OCI-LY1 (cell line): ENCODE measurements around the gene PDXP.
"Not testable (repeated sequence)": the region's sequence is repeated elsewhere in the genome, so short reads cannot be mapped to it uniquely, and the experiment has no call there.

Experiments
- H2AFZ ChIP-seq: fragments of 200-600 bp; sonication (generic), shearing (Covaris generic); 2 replicates; pipeline ENCODE4 v1.6.0; 2014; ENCODE audit warnings: antibody characterized with exemption, mild to moderate bottlenecking, low read length
- H3F3A ChIP-seq: fragments of 200-600 bp; sonication (generic), shearing (Covaris generic); 2 replicates; pipeline ENCODE4 v1.6.0; 2014; ENCODE audit warnings: mild to moderate bottlenecking, antibody characterized with exemption, low read length, moderate library complexity; ENCODE audit not compliant: insufficient read depth
- H3K27ac ChIP-seq: fragments of 200-600 bp; sonication (generic); 2 replicates; pipeline ENCODE4 v1.5.1; 2014; ENCODE audit warnings: low read length, mixed run types, mild to moderate bottlenecking, low read depth; ENCODE audit not compliant: poor library complexity, severe bottlenecking
- H3K27me3 ChIP-seq: fragments of 200-600 bp; sonication (generic); 2 replicates; pipeline ENCODE4 v1.6.0; 2014; ENCODE audit warnings: antibody characterized with exemption, mild to moderate bottlenecking, low read length, moderate library complexity; ENCODE audit not compliant: insufficient read depth
- H3K36me3 ChIP-seq: fragments of 200-600 bp; sonication (generic); 2 replicates; pipeline ENCODE4 v1.6.1; 2014; ENCODE audit warnings: mild to moderate bottlenecking, antibody characterized with exemption, low read length, moderate library complexity, mixed read lengths; ENCODE audit not compliant: insufficient read depth
- H3K4me1 ChIP-seq: fragments of 200-600 bp; sonication (generic); 2 replicates; pipeline ENCODE4 v1.5.1; 2014; ENCODE audit warnings: mild to moderate bottlenecking, low read length, moderate library complexity; ENCODE audit not compliant: insufficient read depth, severe bottlenecking
- H3K4me2 ChIP-seq: fragments of 200-600 bp; sonication (generic), shearing (Covaris generic); 2 replicates; pipeline ENCODE4 v1.6.1; 2014; ENCODE audit warnings: low read length
- H3K4me3 ChIP-seq: fragments of 200-600 bp; sonication (generic); 2 replicates; pipeline ENCODE4 v1.5.1; 2014; ENCODE audit warnings: low read length, low read depth, mild to moderate bottlenecking, mixed read lengths; ENCODE audit not compliant: poor library complexity, severe bottlenecking
- H3K79me2 ChIP-seq: fragments of 200-600 bp; shearing (Covaris generic); 2 replicates; pipeline ENCODE4 v1.6.1; 2016; ENCODE audit warnings: mixed run types, low read length, mixed read lengths; ENCODE audit not compliant: insufficient read depth
- H3K9ac ChIP-seq: fragments of 200-600 bp; sonication (generic), shearing (Covaris generic); 2 replicates; pipeline ENCODE4 v1.6.1; 2014; ENCODE audit warnings: mild to moderate bottlenecking, low read length, mixed read lengths
- H3K9me2 ChIP-seq: fragments of 200-600 bp; sonication (generic), shearing (Covaris generic); 2 replicates; pipeline ENCODE4 v1.6.1; 2014; ENCODE audit warnings: low read depth, mild to moderate bottlenecking, low read length, mixed read lengths
- H3K9me3 ChIP-seq: fragments of 200-600 bp; shearing (Covaris generic); 2 replicates; pipeline ENCODE4 v1.6.1; 2014; ENCODE audit warnings: low read length, mixed read lengths
- H4K20me1 ChIP-seq: fragments of 200-600 bp; sonication (generic), shearing (Covaris generic); 2 replicates; pipeline ENCODE4 v1.6.0; 2016; ENCODE audit warnings: mild to moderate bottlenecking, low read length; ENCODE audit not compliant: insufficient read depth
- EZH2 ChIP-seq: fragments of 200-600 bp; sonication (generic), shearing (Covaris generic); IDR thresholded peaks from 2 replicates; pipeline ENCODE4 v1.8.0; 2017; ENCODE audit warnings: borderline replicate concordance, mixed run types, mild to moderate bottlenecking, antibody characterized with exemption, low read length, moderate library complexity, mixed read lengths
- TF ChIP-seq, protein P1 (sequence below): fragments of 200-600 bp; sonication (generic), shearing (Covaris generic); IDR thresholded peaks from 2 replicates; pipeline ENCODE4 v1.5.1; 2017; ENCODE audit warnings: mild to moderate bottlenecking, antibody characterized with exemption, low read length, moderate library complexity, mixed read lengths

PDXP gene

GRCh38 chr22:37690901-37691504, 32.5 kb downstream of the PDXP start:
- Histone ChIP-seq H3K27ac (no peak overlapping the region), H2AFZ (no peak overlapping the region), H3F3A (no peaks in the 10 kb centered on the region), H3K4me2 (no peak overlapping the region), H3K9me3 (no peaks in the 10 kb centered on the region), H3K4me3 (no peak overlapping the region), H3K9me2 (no peaks in the 10 kb centered on the region), H4K20me1 (no peaks in the 10 kb centered on the region), H3K79me2 (peaks cover 5% of the 10 kb centered on the region), H3K4me1 (peaks cover 10% of the 10 kb centered on the region), H3K9ac (no peak overlapping the region), H3K27me3 (no peaks in the 10 kb centered on the region), H3K36me3 (peaks cover 55% of the 10 kb centered on the region)
- no peak for TF ChIP-seq EZH2
- TF ChIP-seq, protein P1, sequence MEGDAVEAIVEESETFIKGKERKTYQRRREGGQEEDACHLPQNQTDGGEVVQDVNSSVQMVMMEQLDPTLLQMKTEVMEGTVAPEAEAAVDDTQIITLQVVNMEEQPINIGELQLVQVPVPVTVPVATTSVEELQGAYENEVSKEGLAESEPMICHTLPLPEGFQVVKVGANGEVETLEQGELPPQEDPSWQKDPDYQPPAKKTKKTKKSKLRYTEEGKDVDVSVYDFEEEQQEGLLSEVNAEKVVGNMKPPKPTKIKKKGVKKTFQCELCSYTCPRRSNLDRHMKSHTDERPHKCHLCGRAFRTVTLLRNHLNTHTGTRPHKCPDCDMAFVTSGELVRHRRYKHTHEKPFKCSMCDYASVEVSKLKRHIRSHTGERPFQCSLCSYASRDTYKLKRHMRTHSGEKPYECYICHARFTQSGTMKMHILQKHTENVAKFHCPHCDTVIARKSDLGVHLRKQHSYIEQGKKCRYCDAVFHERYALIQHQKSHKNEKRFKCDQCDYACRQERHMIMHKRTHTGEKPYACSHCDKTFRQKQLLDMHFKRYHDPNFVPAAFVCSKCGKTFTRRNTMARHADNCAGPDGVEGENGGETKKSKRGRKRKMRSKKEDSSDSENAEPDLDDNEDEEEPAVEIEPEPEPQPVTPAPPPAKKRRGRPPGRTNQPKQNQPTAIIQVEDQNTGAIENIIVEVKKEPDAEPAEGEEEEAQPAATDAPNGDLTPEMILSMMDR = no peak

DNA sequence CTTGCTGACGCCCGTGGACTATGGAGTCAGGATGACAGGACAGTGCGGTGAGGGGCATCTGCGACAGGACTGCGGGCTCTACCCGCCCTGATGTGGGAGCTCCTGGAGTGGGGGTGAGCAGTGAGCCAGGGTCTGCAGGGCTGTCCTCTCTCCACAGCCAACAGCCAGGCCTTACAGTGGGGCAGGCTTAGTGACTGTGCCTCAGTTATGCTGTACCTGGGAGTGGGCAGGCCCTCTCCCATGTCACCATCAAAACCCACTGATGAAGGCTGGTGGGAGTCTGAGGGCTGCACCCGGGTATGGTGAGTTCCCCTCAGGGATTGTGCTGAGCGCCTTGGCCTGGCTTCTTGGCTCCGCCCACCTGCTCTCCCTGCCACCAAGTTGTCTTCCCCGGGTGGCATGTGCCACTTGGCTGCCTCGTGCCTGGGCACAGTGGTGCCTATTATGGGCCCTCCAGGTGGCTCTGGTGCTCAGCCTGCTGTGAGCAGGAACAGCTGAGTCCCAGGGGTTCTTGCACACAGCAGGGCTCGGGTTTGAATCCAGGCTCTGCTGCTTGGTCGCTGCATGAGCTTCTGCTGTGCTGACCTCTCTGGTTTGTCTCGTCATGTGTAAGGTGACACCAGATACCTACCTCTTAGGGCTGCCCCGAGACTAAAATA, 34.2 kb downstream of the PDXP start:
- Histone ChIP-seq H3K9ac (no peak overlapping the region), H3K36me3 (peaks cover 55% of the 10 kb centered on the region), H2AFZ (no peak overlapping the region)

GRCh38 chr22:37694131-37694530, 35.6 kb downstream of the PDXP start:
- not testable (repeated sequence) for H3K27ac ChIP-seq, H3K9me2 ChIP-seq, H3K9ac ChIP-seq, H3K4me2 ChIP-seq, H3K4me3 ChIP-seq, H3F3A ChIP-seq, H2AFZ ChIP-seq, H3K27me3 ChIP-seq, H3K79me2 ChIP-seq, H3K9me3 ChIP-seq, H4K20me1 ChIP-seq
- Histone ChIP-seq H3K36me3 (peaks cover 43% of the 10 kb centered on the region), H3K4me1 (peaks cover 15% of the 10 kb centered on the region)

More for the DNA sequence above, 34.2 kb downstream of the PDXP start:
- H3K79me2 ChIP-seq = no peaks in the 10 kb centered on the region
- no peaks in the 10 kb centered on the region for H3F3A ChIP-seq
- H4K20me1 ChIP-seq = no peaks in the 10 kb centered on the region
- no peak overlapping the region for H3K4me2 ChIP-seq
- no peaks in the 10 kb centered on the region for H3K9me3 ChIP-seq
- H3K9me2 ChIP-seq = no peaks in the 10 kb centered on the region
- no peak overlapping the region for H3K27ac ChIP-seq
- peaks cover 16% of the 10 kb centered on the region for H3K4me1 ChIP-seq
- no peak overlapping the region for H3K4me3 ChIP-seq
- TF ChIP-seq EZH2 = no peak
- TF ChIP-seq, protein P1 = no peak
- no peaks in the 10 kb centered on the region for H3K27me3 ChIP-seq

DNA sequence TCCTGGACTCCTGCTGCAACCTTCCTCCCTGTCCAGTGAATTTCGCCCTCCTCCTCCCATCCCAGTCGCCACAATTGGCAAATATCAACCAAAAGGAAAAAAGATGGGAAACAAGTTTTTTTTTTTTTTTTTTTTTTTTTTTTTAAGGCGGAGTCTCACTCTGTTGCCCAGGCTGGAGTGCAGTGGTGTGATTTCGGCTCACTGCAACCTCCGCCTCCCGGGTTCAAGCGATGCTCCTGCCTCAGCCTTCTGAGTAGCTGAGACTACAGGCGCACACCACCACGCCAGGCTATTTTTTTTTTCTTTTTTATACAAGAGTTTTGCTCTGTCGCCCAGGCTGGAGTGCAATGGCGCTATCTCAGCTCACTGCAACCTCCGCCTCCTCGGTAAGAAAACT, 37.7 kb downstream of the PDXP start:
- Histone ChIP-seq H3K27ac (peak overlapping the region; percentile 28), H3K4me2 (peak overlapping the region; percentile 66), H3K4me1 (peaks cover 15% of the 10 kb centered on the region), H3K36me3 (peaks cover 25% of the 10 kb centered on the region), H3K4me3 (peak overlapping the region; percentile 46)
- not testable (repeated sequence) for H3K9me2 ChIP-seq, H3K27me3 ChIP-seq, H3K9me3 ChIP-seq, H3K9ac ChIP-seq, H2AFZ ChIP-seq, H3F3A ChIP-seq, H3K79me2 ChIP-seq, H4K20me1 ChIP-seq
